Activated gamma-delta T cell treated with anti-CD3 and anti-CD28 coated beads, Interleukin-2, amount 50 U/mL, for 16 hours (primary cell): Measurements from ENCODE around the gene FCF1.
"Not testable (repeated sequence)": the region's sequence is repeated elsewhere in the genome, so short reads cannot be mapped to it uniquely, and the experiment has no call there.

Experiments
- DNase-seq: peaks from one replicate; pipeline ENCODE4 v3.0.0-alpha.2; 2020; ENCODE audit warnings: low read depth

FCF1 gene

DNA sequence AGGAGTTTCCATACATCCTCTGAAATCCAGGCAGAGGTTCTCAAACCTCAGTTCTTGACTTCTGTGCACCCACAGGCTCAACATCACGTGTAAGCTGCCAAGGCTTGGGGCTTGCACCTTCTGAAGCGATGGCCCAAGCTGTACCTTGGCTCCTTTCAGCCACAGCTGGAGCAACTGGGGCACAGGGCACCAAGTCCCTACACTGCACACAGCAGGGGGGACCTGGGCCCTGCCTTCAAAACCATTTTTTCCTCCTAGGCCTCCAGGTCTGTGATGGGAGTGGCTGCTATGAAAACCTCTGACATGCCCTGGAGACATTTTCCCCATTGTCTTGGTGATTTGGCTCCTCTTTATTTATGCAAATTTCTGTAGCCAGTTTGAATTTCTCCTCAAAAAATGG, 10.7 kb upstream of the FCF1 start:
- no peak for DNase-seq

DNA sequence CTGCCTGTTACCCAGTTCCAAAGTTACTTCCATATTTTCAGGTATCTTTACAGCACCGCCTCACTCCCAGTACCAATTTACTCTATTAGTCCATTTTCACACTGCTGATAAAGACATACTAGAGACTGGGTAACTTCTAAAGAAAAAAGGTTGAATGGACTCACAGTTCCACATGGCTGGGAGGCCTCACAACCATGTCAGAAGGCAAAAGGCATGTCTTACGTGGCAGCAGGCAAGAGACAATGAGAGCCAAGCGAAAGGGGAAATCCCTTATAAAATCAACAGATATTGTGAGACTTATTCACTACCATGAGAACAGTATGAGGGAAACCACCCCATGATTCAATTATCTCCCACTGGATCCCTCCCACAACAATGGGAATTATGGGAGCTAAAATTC, 9.9 kb upstream of the FCF1 start:
- no peak for DNase-seq

DNA sequence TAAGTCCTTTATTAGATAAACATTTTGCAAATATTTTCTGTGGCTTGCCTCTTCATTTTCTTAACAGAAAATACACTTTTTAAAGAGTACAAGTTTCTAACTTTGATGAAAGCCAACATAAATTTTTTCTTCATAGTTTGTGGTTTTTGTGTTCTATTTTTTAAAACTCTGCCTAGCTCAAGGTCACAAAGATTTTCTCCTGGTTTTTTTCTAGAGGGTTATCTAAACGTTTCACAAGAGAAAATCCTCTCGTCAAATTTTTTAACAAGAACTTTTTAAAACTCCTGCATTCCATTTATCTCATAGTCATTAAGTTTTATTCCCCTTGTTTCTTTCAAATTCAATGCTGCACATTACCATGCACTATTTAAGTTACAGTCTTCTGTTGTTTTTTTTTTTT, 8.3 kb upstream of the FCF1 start:
- no peak for DNase-seq

DNA sequence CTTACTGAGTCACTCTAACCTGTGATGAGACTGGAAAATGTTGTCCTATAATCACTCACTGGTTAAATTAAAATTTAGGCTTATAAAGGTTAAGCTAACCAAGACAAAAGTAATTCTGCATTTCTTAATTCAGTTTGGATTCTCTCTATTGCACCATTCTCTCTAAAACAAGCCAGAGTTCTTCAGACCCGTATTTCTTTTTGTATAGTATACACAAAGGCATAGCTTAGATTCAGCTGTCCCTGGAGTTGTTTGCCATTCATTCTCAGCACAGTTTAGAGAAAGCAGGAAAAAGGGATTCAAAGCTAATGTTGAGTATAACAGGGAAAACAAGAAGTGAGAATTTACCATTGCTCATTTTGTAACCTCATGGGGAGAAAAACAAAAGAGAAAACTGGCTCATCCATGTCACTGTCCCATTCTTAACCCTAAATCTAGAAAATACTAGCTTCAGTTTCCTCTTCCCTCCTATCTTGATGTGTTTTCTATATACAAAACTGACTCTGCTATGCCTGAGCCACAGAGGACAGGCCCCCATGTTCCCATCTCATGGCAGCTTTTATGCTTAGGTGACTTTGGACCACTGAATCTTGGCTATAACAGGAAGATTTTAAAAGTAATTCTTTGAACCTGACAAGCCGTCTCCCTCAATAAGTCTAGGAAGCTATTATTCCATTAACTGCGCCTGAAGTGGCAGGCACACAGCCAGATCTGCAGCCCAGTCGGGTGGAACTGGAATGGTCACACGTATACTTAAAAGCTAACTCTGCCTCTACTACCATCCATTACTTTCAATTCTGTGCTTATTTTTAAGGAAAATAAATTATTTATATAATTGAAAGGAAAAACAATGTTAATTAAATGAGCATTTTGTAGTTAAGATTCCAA, 7.1 kb upstream of the FCF1 start:
- no peak for DNase-seq

DNA sequence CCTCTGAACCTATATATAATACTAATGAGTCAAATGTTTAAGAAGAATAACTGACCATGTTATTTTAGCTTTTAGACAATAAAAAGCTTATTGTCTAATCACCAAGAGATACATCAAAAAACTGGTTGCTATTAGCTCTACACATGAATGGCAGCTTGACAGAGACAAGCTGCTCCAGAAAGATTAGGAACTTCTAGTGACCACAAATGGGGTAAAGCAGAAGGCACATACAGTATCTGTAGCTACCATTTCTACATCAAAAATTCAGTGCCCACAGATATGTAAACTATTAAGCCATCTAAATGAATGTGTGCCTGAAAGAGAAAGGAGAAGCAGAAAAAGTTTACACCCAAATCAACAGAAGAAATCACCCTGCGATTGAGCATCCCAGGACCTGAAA, 2.5 kb upstream of the FCF1 start:
- DNase-seq = no peak

DNA sequence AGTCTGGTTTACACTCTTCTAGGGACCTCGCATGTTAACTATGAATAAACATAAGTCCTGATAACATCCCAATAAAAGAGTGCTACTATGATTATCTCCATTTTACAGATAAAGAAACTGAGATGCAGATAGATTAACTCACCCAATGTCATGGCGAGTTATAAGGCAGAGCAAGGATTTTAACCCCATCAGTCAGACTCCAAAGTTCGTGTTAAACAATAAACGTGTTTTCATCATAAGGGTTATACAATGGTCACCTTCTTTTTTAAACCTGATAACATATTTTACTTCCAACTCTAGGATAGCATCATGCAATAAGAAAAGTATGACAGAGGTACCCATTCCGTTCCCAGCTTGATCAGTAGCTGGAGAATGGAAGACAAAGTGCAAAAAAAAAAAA, 1.3 kb upstream of the FCF1 start:
- no peak for DNase-seq

DNA sequence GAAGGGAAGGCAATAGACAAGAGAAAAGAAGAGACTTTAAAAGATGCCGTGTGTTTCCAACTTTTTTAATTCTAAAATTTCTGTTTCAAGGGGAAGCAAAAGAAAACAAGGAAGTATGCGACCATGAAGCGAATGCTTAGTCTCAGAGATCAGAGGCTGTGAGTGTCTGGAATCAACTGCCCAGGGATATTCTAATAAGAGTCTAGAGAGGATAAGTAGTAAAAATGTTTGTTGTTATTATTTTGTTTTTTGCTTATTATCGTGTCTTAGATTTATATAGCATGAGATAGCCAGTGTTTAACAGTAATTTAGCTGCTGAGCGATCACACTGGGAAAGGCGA, 421 bp downstream of the FCF1 start:
- DNase-seq = no peak

DNA sequence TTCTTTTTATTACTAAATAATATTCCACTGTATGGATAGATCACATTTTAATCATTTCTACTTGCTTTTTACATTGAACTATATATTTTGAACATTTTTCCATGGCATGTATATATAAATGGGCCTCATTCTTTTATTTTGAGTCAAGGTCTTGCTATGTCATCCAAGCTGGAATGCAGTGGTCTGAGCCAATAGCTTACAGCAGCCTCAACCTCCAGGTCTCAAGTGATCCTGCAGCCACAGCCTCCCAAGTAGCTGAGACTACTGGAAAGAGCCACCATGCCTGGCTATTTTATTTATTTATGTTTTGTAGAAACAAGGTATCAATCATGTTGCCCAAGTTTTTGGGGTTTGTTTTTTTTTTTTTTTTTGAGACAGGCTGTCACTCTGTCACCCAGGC, 7.6 kb downstream of the FCF1 start:
- DNase-seq = no peak

DNA sequence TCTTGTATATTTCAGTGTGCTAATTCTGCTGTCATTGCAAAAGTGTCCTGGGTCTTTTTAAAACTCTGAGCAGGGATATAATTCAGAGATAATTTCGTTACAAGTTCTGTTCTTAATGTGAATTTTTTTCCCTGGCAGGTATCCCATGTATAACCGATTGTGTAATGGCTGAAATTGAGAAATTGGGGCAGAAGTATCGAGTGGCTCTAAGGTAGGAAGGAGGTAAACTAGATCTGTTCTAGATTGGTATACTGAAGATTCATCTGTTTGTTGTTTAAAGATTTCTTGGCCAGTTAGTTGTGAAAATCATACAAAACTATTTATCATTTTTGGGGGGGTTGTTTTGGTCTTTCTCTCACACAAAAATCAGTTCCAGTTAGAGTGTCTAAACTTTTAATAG, 10.2 kb downstream of the FCF1 start:
- no peak for DNase-seq

DNA sequence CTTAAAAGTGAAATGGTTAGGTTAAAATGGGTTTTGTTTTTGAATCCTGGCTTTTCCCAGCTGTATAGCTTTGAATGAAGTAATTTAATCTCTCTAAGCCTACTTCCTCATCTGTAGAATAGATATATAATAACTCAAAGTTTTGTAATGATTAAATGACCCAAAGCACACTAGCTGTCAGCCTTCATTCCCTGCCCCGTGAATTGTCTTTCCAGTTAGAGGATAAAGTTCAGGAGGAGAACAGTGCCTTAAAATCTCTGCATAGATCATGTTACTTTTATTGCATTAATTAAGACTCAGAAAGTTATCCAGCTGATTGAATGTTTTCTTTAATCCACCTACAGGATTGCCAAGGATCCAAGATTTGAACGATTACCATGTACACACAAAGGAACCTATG, 19.4 kb downstream of the FCF1 start:
- no peak for DNase-seq

DNA sequence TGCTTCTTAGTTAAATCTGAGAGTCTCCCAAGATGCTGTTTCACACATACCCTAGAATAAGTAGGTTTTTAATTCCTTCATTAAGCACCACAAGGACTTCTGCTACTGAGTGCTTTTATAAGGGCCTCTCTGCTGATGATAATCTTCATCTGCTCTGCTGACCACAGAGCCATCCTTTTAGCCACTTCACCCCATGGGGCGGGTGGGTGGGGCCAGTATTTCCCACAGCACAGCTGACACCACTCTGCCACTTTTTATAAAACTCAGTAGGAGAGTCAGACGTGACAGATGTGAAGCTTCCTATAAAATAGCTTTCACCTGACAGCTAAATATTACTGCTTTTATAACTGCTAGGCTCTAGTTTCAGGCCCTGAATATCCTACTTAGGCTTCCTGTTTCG, 20.3 kb downstream of the FCF1 start:
- DNase-seq = no peak

DNA sequence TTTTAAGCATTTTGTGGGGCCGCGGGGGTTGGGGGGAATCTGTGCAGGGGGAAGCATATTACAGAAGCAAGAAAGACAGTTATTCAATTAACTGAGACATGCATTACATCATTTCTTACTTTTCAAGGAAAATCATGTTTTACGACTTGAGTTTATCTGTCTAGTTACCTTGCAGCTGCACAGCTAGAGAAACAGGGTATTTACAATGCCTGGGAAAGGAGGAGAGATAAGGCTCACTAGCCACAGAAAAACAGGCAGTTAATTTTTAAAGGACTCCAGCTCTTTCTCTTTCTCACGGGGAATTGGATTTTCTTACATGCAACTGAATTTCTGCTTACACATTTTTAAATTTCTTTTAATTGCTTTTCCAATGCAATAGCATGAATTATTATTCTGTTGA, 22.2 kb downstream of the FCF1 start:
- DNase-seq = no peak

DNA sequence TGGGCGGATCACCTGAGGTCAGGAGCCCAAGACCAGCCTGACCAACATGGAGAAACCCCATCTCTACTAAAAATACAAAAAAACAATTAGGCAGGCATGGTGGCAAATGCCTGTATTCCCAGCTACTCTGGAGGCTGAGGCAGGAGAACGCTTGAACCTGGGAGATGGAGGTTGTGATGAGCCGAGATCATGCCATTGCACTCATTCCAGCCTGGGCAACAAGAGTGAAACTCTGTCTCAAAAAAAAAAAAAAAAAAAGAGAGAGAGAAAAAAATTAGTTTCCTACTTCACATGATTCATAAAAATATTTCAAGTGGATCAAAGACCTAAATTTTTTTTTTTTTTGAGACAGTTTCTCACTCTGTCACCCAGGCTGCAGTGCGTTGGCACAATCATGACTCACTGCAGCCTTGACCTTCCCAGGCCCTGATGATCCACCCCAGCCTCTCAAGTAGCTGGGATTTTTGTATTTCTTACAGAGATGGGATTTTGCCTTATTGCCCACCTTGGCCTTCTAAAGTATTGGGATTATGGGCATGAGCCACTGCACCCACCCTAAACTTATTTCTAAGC, 24.9 kb downstream of the FCF1 start:
- no peak for DNase-seq

DNA sequence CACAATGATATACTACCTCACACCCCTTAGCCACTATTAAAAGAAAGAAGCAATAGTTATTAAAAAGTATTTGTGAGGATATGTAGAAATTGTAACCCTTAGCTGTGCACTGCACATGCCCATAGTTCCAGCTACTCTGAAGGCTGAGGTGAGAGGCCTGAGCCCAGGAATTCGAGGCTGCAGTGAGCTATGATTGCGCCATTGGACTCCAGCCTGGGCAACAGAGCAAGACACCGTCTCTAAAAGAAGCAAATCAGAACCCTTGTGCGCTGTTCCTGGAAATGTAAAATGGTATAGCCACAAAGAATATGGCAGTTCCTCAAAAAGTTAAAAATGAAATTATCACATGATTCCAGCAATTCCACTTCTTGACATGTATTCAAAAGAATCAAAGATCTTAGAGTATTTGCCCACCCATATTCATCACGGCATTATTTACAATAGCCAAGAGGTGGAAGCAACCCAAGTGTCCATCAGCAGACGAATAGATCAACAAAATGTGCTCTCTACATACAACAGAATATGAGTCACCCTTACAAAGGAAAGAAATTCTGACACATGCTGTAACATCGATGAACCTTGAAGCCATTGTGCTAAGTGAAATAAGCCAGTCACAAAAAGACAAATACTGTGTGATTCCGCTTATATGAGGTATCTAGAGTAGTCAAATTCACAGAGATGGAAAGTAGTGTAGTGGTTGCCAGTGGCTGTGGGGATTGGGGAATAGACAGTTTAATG, 26.5 kb downstream of the FCF1 start:
- no peak for DNase-seq

DNA sequence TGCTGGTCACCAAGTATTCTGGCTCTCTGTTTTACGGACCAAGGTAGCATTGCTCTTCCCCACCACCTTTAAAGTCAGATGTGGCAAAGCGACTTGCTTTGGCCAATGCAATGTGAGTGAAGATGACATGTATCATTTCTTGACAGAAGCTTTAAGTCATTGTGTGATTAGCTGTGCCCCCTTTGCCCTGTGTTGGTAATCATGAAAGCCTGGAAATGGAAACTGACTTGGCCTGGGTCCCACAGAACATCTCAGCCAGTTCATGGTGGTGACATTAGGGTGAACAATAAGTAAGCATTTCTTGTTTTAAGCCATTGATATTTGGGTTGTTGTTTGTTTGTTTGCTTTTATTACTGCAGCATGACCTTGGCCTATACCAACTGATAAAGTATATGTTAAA, 34.3 kb downstream of the FCF1 start:
- DNase-seq = no peak

DNA sequence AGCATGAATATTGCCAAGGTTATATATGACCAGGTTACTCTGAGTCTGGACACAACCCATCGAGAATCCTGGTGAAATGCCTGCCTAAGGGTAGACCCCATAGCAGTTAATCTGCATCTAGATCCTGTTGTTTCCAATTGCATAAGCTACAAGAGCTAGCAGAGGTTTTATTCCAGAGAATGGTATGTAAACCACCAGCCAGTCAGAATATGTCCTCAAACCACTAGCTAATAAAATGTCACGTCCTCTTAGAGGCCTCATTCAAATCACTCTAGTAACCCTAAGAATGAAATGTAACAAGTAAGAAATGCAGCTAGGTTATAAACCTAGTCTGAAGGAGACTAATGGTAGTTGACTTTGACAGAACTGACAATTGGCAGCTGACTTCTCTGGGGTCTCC, 41.2 kb downstream of the FCF1 start:
- DNase-seq = no peak

DNA sequence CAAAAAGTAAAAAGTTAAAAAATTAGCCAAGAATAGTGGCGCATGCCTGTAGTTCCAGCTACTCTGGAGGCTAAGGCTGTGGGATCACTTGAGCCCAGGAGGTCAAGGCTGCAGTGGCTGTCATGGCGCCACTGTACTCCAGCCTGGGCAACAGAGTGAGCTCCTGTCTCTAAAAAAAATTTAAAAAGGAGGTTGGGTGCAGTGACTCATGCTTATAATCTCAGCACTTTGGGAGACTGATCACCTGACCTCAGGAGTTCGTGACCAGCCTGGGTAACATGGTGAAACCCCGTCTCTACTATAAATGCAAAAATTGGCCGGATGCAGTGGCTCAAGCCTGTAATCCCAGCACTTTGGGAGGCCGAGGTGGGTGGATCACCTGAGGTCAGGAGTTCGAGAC, 42.0 kb downstream of the FCF1 start:
- no peak for DNase-seq

DNA sequence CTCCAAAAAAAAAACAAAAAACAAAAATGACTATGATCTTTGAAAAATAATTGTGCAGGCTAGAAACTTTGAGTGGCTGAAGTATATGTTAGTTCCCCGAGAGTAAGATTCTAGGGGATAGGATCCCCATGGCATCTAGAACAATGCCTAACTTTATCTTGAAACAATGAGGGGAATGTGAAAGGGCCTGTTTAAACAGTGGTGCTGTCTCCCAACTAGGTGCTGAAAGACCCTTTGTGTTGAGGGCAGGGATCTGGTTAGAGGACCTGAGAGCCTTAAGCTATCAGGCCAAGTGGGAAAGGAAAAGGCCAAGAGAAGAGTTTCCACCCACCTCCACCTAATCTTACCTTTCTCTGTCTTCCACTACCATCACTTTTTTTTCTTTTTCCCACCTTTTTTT, 43.4 kb downstream of the FCF1 start:
- DNase-seq = no peak

DNA sequence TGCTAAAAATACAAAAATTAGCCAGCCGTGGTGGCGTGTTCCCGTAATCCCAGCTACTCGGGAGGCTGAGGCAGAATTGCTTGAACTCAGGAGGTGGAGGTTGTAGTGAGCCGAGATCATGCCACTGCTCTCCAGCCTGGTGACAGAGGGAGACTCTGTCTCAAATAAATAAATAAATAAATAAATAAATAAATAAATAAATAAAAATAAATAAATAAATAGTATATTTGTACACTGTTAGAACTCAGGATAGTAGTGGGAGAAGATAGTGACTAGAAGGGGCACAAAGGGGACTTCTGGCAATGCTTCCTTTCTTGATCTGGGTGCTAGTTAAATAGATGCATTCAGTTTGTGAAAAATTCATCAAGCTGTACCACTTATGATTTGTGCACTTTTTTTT, 45.6 kb downstream of the FCF1 start:
- DNase-seq = not testable (repeated sequence)

DNA sequence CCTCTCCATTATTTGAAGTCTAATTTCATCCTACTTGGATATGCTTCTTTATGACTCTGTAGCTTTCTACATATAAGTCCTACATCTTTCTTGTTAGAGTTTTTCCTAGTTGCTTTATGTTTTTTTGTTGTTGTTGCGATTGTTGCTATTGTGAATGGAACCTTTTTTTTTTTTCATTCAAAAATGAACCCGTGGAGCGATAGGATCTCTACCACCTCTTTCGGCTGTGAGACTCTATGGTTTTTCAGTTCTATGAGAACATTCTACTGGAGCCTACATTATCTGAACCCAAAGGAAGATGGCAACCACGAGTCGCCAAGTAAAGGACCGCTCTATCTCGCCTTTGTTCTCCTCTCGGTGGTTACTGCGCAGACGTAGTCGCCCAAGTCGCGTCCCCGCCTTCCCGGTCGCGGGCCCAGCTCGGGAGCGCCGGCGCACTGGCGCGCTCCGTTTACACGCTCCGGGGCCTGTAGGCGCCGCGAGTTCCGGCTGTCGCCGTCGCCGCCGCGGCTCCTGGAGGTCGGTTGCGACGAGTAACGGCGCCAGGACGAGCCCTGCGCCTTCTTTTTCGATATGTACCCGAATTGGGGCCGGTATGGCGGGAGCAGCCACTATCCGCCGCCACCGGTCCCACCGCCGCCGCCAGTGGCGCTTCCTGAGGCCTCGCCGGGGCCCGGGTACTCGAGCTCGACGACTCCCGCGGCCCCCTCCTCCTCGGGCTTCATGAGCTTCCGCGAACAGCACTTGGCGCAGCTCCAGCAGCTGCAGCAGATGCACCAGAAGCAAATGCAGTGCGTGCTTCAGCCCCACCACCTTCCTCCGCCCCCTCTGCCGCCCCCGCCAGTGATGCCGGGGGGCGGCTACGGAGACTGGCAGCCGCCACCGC, 50.2 kb downstream of the FCF1 start, which contains the start of gene YLPM1:
YLPM1 (plus strand) TSS at position 400 of the 886 bp plus-strand sequence; CDS start at position 574, 174 bp downstream.
- peak; percentile 86 for DNase-seq

DNA sequence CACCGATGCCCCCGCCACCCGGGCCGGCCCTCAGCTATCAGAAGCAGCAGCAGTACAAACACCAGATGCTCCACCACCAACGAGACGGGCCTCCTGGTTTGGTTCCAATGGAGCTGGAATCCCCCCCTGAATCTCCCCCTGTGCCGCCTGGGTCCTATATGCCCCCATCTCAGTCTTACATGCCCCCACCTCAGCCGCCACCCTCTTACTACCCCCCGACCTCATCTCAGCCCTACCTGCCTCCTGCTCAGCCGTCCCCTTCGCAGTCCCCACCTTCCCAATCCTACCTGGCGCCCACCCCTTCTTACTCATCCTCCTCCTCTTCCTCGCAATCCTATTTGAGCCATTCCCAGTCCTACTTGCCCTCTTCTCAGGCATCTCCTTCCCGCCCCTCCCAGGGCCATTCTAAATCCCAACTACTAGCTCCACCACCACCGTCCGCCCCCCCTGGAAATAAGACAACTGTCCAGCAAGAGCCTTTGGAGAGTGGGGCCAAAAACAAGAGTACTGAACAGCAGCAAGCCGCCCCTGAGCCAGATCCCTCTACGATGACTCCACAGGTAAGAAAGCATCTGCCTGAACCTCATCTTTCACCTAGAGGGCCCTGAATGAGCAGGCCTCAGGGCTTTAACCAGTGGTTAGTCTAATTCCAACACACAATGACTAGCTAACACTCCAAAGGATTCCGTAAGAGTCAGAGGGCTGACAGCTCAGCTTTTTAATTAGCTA, 51.0 kb downstream of the FCF1 start:
- no peak for DNase-seq

DNA sequence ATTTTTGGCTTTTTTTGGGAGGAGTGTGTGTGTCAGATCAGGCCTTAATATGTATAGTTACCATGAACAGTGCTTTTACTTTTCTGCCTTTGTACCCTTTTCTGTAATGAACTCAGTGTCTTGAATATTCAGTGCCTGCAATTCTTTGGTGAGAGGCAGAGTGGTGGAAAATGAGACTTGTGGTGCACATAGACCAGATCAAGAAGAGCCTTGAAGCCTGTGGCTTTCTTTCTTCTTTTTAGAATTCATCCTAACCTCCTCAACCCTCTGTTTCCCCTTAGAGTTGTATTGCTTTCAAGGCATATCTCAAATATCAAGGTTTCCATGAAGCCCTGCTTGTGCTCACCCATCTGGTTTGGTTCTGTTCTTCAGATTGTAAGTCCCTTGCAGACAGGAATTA, 52.8 kb downstream of the FCF1 start:
- DNase-seq = no peak
